Measurements from ENCODE around the gene FCRL1.

FCRL1 gene

DNA sequence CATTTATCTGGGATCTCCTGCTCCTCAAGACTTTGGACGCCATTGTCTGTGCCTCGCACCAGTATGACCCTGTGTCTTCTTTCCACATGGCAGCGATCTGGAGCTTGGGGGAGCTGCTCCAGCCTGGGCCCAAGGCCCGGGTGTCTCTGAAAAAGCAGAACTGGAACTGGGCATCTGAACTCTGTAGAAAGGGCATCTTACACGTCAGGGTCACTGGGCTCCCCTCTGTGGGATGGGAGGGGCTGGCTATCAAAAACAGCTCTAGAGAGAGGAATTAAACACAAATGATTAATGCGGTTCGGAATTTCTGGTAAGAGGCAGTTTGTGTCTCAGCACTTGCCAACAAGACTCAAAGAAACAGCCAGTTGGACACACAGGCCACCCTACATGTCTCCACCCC lies 16.1 kb downstream of the FCRL1 start:
- DNase-seq, result peak in 4 of 56 donors; percentile 0 to 14 (median 2)

DNA sequence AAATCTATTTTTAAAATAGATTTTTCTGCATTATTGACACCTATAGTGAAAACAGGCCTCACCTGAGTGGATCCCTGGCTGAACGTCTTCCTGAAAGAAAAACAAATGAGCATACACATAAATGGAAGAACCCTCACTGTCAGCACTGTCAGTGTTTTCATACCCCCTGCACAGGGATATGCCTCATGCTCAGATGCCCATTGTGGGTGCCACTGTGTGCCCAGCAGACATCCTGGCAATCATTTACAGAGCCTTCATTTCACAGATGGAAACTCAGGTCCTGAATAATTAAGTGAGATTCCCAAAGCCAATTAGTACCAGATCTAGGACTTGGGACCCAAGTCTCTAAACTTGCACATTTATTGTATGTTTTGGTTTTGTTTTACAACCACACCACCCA lies 19.9 kb downstream of the FCRL1 start:
- no peak for DNase-seq

DNA sequence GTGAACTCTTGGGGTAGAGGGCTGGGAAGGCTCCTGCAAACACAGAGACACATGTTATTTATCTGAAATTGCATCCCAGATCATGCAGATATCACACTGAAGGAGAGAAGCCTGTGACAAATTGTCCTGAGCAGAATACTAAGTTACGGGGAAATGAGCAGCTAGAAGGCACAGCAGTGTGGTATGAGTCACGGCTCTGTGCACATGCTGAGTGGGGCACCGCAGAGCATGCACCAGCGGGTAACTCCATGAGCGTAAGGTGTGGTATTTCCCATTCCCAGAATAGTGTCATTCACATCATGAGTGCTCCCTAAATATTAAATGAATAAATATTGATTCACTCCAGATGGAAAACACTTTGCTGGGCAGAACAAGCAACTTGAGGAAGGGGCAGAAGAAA lies 21.7 kb downstream of the FCRL1 start:
- DNase-seq, result no peak

DNA sequence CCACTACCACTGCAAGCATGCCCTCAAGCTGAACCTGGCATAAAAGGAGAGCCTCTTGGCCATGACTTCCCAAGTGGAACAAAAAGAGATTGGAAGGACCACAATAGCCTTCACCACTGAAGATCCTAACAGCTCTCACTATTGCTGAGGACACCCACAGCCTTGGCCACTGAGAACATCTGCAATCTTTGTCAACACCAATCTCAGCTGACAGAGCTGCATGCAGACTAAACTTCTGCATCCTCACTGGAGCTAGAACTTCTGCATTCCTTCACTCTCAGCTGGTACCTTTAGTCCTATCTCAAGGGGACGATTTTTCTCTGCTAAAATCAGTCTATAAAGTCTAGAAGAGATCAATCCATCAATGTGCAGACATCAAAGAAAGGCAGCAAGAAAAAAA lies 34.7 kb downstream of the FCRL1 start:
- no peak for DNase-seq

DNA sequence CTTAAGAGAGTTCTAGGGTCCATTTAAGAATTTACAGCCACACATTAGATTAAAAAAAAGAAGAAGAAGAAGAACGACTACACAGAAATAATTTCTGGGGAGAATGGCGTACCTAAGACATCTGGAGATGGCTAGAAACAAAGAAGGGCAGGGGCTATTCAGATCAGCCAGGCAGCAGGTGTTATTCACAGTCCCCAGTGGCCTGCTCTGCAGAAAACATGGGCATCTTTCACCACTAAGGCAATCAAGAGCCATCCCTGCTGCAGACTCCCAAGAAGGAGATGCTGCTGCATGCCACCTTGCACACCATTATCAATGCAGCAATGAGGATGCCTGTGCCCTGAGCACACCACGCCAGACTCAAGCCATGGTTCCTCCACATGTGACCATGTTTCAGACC lies 35.1 kb downstream of the FCRL1 start:
- no peak for DNase-seq

DNA sequence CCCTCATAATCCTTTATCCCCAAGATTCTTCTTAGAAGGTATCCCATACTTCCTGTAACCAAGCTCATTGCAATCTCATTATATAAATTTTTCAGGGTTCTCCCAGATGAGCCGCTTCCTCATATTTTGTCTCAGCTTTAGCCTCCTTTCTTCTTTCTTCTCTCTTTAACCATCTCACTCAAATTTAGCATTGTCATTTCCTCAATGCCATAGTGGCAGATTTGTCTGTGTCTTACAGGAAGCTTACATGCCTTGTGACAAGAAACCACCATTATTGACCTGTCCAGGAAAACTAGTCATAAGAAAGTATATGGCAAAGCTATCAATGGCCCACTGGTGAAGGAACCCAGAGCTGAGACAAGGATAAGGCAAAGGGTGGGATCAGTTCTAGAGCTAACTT lies 37.0 kb downstream of the FCRL1 start:
- no peak for DNase-seq

DNA sequence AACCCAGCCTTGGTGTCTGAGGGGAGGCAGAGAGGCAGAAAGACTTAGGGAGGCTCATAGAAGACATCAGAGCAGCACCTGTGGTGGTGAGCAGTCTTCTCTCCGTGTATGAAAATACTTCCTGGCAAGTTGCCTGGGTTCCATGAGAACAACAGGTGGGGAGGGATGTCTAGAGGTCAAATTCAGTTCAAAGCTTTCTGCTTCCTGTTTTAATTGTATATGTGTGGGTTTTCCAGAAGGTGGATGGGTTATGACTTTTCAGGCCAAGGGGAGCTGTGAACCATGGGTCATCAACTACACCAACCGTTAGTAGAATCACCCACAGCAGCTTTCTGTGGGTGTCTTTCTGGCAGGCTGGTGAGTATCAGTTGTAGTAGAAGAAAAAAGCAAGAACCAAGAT lies 38.9 kb downstream of the FCRL1 start:
- no peak for DNase-seq

DNA sequence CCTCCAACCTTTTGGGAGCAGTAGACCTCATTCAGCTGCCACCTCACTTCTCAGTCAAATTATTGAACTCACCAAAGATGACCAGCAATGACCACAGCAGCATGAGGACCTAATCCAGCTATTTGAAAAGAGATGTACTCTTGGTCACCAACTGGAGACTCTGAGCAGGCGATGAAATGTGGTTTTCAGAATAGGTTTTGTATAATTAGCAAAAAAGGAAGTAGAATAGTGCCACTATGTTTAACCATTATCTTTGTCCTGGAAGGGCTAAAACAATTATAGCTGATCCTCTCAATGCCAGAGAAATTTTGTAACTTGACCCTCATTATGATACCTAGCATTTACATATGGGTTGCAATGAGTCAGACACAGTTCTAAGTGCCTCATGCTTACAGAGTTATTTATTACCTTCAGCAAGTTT lies 42.9 kb downstream of the FCRL1 start, which contains the start of gene FCRL2:
FCRL2 (minus strand) TSS at position 162 of the 421 bp plus-strand sequence; CDS start at position 103, 59 bp downstream.
- DNase-seq, result no peak

DNA sequence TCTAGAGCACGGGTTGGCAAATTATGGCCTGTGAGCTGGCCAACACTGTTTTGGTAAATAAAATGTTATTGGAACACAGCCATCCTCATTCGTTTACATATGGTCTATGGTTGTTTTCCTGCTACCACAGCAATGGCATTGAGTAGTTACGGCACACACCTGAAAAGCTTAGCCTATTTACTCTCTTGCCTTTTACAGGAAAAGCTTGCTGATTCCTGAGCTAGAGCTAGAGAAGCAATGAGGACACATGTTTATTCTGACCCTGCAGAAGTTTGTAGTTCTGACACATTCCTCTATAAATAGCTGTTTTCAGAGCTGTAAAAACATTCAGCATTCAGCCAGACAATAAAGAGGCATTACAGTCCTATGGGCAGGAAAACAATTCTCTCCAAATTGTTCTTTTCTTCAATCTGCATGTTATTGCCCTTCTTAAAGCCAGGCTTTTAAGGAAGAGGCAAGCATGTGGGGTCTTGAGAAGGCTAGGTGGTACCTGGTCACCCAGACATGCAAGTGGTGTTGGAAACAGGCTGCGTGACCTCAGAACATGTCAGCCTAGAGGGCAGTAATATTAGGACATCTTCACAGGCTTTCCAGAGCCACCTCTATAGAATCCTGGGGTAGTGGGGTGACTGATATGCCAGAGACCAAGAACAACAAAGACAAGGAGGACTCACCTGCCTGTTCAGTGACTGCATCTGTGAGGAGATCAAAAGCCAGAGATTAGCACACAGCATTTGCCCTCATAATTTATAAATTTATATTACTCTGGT lies 44.6 kb downstream of the FCRL1 start:
- DNase-seq, result no peak

DNA sequence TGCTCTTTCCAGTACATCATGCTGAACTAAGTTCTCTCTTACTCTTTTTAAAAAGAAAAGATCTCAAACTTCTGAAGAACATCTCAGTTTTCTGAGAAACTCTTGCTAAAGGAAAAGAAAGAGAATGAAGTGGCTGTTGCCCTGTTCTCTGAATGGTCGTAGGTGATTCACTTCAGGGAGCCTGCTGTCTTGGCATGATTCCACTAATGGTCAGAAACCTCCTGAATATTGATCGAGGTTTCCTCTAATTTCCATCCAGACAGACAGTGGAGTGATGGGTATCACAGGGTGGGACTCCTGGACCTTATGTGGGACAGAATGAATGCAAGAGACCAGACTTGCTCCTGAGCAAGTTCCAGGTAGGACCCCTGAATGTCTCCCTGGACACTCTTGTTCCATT lies 45.5 kb downstream of the FCRL1 start:
- DNase-seq, result no peak

DNA sequence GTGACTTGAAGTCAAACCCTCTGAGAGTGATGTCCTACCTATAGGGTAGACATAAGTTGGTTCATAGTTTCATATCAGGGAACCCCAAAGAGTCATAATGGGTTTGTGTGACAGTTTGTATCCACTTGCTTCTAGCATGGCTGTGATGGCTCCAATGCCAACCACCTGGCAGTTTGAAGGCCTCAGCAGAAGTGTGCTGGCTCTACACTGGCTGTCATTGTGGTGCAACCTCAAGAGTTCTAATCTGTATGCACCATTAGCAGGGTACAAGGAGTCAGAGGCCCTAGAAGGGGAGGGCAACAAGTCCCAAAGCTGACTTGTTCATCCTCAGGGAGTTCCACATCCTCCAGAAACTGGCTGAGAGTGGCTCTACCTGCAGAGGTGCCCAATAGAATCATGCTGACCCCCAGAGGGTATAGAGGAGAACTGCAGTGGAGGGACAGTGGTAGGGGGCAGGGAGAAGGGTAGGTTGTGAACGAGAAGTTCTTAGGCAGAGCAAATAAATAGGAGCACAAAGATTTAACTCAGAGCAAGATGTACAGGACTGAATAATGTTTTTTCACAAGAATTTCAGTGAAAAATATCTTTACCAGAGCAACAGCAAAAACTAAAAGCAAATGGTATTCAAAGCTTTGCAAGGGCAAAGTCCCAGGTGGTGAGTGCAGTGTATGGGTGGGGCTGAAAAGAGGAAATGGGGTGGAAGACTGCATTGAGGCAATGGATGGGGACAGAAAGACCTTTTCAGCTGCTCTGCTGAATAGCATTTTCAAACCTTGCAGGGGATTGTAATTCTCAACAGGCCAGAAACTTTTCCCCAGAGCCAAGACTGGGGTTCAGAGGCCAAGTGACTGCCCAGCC lies 46.2 kb downstream of the FCRL1 start:
- no peak for DNase-seq

DNA sequence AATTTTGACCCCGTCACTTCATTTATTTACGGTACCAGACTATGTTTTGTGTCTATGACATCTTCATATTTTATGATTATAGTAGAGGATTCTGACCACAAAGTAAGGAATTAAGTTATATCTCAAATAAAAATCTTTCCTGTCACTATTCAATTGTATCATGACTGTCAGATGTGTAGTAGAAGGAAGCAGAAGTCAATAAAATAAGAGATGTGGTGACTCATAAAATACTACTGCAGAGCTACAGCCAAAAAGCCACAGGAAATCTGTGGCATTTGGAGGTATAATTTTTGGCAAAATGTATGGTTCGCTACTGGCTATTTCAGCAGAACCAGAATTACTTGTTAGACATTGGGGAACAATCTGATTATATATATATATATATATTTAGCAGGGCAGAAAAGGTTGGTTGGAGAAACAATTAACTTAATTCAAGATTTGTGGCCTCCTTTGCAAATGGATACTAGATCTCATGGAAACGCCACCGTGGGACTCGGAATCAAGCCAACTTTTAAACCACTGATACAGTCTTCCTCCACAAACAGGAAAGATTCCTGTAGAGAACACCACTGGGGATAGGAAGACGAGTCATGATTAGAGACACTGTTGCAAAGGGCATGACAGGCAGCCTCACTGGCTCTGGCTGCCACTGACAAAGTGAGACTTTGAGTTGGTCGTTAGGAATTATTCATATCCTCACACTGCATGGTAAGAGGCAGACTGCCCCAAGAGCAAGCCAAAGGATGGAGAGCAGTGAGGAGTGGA lies 48.1 kb downstream of the FCRL1 start:
- no peak for DNase-seq

DNA sequence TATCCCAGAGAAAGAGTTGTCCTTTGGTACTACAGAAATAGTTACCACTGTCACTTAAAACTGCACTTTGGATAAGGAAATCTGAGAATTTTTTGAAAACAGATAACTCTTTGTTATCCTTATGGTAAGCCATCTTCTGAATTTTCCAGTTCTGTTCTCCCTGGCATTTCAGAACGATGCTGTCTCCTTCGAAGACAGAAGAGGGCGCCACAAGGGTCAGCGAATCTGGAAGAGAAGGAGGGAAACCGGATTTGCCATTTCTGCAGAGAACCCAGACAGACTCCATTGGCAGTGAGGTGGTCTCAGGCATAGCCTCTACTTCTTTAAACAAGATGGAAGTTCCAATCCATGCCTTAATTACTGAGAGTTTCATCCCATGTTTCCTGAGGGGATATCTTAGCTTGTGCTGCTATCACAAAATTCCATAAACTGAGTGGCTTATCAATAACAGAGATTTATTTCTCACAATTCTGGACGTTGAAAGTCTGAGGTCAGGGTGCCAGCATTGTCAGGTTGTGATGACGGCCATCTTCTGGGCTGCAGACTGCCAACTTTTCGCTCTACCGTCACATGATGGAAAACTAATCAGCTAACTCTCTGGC lies 49.4 kb downstream of the FCRL1 start:
- no peak for DNase-seq

DNA sequence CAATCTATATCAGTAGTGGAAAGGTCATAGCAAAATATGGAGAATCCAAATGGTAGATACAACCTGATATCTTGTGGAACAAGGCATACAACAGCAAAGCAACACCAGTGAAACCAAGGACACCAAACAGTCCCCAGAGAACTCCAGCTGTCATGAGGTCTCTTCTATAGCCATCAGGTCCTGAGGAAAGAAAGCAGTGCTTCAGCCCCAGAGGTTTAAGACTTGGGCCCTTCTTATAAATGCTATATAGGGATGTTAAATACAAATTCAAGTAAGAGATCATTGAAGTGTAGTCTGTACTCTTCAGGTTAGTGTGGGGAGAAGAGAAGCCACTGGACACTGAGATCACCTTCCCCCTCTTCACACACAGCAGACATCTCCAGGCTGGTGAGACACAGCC lies 53.1 kb downstream of the FCRL1 start:
- DNase-seq, result no peak

DNA sequence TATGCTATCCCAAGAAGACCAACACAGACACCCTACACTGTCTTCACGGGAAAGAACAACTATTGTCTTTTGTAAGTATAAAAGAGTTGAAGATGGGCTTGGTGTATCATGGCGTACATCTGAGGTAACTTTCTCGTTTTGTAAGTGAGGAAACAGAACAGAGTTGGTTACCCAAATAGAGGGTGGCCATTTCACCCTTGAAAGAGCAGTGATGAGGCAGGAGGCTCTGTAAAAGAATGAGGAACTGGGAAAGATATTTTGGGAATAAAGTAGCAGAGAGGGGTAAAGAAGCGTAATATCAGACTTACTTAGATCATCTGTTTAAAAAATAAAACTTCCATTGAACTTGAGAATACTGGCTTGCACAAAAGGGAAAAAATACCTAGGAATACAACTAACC lies 61.9 kb downstream of the FCRL1 start:
- no peak for DNase-seq

DNA sequence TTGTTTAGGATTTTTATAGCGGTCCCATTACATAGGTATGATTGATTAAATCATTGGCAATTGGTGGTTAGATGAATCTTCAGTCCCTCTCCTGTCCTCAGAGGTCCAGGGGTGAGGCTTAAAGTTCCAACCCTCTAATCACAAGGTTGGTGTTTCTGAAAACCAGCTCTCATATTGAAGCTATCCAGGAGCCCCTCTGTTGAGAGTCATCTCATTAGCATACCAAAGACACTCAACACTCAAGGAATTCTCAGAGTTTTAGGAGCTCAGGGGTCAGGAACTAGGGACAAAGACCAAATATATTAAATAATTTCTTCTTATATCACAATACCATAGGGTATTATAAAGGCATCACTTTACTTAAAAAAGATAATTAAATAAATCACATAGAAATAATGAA lies 66.3 kb downstream of the FCRL1 start:
- no peak for DNase-seq

DNA sequence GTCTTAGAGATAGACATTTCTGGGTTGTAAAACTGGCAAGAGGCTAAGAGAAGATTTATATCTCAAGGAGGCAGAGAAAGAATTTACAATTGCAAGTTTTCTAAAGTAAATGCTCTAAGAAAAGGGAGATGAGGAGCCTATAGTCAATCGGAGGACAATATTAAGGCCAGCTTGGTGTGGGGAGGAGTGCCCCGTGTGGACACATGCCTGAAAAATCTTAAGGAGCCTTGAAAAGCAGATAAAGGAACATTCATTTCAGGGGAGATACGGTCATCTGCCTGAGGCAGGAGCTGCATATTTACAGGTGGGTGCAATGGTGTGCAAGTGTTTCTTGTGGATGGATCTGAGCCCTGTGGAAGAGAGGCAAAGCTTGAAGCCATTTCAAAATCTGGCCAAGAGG lies 68.6 kb downstream of the FCRL1 start:
- no peak for DNase-seq

DNA sequence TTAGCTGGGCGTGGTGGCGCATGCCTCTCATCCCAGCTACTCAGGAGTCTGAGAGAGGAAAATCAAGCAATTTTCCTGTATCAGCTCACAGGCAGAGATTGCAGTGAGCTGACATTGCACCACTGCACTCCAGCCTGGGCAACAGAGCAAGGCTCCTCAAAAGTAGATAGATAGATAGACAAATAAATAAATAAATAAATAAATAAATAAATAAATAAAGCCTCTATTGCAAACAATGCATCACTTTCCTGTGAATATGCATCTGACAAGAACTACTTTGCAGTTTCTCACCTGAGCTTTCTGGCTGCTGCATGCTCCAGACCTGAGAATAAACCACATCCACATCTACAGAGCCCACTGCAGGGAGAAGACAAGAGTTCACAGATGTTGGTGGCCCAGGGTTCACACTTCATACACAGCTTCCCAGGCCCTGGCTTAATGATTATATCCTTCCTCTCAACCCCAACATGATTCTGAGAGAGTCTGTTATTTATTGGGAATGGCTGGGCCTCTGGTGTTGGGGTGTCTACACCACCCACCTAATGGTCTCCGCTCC lies 71.6 kb downstream of the FCRL1 start:
- no peak for DNase-seq

Data from nucleus accumbens (tissue), 56 donors.